Measurements from ENCODE around the gene SLC35E4.

- TF ChIP-seq CTCF (IDR thresholded peaks at IDR 0.05) (no peak), POLR2A (IDR thresholded peaks at IDR 0.05) (no peak)
Observed at GRCh38 chr22:30695351-30695851, 59.8 kb downstream of the SLC35E4 start.
